CD4-positive, alpha-beta T cell treated with Interleukin-10 for 1 hour (primary cell): ENCODE results near the gene DHX30.

Experiments
- DNase-seq: peaks from one replicate; pipeline ENCODE4 v3.0.0-alpha.2; 2020

Gene DHX30

DNA sequence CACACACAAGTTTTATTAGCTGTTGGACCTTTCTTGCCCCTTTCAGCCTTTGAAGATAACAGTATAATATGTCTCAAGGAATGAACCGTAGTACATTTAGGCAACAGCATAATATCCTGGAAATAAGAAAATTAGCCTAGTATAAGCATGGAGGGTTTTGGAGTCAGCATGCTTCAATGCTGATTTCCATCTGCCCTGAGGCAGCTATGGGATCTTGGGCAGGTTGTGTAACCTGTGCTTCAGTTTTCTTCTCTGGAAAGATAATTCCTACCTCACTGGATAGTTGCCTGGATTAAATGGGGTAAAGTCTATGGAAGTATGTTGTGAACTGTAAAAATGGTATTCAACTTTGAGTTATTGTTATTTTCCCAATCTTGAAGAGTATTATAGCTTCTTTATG, 1.6 kb downstream of the DHX30 start:
- DNase-seq: no peak

DNA sequence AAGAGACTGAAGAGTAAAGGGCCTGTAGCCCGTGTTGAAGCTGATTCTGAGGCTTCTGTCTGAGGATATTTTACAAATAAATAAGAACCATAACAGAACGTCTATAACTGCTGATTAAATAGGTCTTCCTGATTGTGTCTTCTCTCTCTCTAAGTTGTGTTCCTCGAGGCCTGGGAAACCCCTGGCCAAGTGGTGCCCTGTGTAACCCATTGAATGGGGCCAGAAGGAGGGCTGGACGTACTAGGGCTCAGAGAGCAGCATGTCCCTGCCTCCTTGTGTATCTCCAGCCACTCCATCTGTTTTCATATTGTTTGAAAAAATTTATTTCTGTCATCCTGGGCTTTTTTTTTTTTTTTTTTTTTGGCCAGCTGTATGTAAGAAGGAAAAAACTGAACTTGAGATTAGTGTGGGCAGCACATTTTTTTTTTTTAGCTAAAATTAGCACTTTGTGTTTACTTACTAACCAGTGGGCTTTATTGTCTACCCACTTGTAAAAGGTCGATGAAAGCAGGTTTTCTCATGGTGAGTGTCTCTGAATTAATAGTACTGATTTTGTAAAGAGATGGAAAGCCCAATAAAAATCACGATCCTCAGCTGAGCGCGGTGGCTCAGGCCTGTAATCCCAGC, 10.7 kb downstream of the DHX30 start:
- no peak for DNase-seq

DNA sequence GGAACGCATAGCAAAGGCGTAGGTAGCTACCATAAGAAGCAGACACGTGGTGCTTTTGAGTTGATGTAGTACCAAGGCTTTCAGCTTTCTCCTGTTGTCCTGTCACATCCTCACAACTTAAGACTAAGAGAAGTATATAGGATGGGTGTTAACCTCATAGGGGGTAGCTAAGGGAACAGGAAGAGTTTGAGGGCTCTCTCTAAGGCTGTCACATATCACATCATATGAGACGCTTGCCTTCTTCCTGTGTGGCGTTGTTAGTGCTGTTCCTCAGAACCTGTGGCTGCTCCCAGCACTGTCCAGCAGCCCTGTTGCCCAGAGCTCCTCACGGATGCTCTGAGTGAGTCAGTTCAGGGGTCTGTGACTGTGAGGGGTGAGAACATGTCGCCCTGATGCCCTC, 14.7 kb downstream of the DHX30 start:
- DNase-seq: no peak

DNA sequence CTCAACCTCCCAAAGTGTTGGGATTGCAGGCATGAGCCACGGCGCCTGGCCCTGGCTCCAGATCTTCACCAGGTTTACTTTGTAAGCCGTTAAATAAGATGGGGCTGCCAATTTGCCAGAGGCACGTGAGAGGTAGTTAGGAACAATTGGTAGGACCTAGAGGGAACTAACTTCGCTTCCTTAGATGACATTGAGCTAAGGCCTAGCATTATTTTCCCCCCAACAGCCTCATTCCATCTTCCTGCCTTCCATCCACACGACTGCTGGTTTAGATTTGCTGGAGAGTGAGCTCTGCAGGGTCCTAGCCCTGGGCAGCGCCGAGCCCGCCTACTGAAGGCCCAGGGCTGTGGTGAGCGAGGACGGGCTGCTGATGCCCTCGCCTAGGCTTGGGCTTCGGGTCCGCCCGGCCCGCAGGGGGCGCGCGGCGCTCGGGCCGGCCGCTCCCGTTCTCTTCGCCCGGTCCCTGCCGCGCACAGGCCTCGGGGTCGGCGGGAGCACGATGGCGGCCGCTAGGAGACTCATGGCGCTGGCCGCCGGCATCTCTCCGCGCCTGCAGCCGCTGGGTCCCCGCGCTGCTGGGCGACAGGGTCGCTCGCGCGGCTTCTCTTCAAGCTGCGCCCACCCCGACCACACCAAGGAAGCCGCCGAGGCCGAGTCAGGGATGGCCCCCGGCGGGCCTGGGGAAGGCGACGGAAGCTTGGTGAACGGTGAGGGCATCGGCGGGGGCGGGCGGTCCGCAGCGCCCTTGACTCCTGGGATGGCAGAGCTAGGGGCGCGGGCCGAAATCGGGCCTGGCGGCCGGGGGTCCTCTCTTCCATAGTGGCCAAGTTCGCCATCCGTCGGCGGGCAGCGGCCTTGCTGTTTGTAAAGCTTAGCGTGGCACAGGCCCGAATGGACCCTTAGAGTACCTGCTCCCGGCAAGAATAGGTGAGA, 21.9 kb downstream of the DHX30 start:
- DNase-seq: peak; percentile 84

DNA sequence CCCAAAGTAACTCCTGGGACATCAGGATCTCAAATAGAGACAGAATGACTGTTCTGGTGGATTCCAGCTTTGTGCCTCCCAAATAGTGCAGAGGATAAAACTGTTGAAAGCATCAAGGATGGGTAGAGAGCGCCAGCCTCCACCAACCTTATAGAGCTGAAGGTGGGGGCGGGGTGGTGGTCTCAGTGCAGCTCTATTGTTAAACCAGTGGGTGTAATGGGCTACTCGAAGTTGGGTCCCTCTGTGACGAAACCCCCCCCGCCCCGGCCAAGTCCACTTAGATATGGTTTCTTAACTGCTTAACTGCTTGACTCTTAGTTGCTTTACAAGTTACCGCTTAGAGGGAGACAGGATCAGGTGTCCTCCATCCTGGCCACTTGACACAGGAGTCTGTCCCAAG, 22.7 kb downstream of the DHX30 start:
- DNase-seq: no peak

DNA sequence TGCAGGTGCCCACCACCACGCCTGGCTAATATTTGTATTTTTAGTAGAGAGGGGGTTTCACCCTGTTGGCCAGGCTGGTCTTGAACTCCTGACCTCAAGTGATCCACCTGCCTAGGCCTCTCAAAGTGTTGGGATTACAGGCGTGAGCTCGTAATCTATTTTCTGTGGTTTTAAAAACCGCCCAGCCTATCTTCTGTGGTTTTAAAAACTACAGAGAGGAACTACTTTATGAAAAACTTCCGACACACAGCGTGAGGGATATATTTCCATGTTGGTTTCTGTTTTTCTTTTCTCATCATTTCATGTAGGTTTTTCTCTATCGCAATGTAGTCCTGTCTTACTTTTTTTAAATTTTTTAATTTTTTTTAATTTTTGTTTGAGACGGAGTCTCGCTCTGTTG, 26.5 kb downstream of the DHX30 start:
- DNase-seq: peak; percentile 3

DNA sequence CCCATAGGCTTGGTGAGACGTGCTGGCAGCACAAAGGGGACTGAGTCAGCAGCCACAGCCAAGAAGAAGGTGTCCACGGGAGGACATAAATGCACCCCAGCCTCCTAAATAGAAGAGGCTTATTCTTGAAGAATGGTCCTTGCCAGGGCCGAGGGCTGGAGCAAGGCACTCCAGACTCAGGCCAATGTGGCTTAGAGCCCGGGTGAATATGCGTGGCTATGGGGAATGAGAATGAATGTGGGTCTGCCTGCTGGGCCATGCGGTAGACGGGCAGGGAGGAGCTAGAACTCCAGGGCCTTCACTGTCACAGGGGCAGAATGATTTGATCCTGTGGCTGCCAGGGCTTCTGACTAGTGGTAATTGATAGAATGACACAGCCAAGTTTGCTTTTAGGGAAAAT, 34.0 kb downstream of the DHX30 start:
- no peak for DNase-seq

DNA sequence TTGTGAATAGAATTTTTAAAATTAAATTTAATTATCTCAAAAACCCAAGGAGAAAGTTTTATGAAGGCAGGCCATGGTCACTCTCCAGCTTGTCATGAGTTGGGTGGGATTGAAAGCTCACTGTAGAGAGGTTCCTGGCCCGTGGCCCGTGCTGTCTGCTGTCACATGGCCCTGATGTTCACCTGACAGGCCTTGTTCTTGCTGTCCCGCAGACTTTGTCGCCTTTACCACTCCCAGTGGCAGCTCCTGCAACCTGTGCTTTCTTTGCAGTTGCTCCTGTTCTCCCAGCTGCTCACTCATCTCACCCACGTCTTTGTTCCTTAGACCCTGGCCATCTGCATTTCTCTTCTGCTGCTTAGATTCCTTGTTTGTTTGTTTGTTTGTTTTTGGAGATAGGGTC, 35.6 kb downstream of the DHX30 start:
- no peak for DNase-seq

DNA sequence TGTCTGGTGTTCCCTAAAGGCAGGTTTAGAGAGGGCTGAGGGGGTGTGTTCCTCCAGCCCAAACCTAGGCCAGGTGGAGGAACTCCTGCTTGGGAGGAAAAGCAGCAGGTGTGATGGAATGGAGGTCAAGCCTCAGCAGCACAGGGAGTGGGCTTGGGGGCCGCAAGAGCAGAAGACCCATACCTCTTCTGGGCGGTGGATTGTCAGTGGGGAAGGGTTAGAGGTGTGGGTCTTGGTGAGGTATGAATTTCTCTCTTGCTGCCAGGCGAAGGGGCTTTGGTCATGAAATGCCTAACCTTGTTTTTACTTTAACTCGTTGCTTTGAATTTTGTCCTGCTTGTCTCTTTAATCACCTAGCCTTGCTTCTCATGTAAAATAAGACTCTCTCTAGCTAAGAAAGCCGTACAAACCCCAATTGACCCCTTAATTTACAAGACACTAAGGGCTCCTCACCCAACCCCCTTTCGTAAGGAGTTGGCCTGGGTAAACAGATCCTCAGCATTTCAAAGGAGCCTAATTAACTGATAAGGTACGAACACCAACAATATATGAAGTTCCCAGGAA, 38.9 kb downstream of the DHX30 start:
- no peak for DNase-seq

DNA sequence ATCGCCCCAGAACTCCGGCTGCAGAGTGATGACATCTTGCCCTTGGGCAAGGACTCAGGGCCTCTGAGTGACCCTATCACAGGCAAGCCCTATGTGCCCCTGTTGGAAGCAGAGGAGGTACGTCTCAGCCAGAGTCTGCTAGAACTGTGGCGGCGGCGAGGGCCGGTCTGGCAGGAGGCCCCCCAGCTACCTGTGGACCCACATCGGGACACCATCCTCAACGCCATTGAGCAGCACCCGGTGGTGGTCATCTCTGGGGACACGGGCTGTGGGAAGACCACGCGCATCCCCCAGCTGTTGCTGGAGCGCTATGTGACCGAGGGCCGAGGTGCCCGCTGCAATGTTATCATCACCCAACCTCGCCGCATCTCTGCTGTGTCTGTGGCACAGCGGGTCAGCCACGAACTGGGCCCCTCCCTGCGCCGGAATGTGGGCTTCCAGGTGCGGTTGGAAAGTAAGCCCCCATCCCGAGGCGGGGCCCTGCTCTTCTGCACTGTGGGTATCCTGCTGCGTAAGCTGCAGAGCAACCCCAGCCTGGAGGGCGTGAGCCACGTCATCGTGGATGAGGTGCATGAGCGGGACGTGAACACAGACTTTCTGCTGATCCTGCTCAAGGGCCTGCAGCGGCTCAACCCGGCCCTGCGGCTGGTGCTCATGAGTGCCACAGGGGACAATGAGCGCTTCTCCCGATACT, 43.4 kb downstream of the DHX30 start:
- no peak for DNase-seq

DNA sequence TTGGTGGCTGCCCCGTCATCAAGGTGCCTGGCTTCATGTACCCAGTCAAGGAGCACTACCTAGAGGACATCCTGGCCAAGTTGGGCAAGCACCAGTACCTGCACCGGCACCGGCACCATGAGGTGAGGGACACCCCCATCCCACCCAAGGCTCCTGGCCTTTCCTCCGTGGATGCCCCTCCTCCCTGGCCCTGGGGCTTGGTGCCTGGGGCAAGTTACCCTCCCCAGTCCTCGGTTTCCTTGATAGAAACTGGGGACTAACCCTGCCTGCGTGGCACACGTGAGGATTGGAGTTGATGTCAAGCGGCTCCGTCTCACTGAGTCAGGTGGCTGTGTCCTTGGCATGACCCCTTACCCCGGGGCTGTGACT, 43.9 kb downstream of the DHX30 start:
- DNase-seq: no peak

DNA sequence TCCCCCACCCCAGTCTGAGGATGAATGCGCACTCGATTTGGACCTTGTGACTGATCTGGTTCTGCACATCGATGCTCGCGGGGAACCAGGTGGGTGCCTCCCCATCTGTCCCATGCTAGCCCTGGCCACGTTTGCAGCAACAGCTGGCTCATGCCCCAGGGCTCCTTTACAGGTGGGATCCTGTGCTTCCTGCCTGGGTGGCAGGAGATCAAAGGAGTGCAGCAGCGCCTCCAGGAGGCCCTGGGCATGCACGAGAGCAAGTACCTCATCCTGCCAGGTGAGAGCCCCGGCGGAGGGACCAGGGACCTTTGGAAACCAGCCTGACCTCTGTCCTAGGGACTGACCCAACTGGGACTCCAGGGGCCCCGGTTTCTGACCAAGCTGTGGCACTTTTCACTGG, 44.3 kb downstream of the DHX30 start:
- DNase-seq: no peak

DNA sequence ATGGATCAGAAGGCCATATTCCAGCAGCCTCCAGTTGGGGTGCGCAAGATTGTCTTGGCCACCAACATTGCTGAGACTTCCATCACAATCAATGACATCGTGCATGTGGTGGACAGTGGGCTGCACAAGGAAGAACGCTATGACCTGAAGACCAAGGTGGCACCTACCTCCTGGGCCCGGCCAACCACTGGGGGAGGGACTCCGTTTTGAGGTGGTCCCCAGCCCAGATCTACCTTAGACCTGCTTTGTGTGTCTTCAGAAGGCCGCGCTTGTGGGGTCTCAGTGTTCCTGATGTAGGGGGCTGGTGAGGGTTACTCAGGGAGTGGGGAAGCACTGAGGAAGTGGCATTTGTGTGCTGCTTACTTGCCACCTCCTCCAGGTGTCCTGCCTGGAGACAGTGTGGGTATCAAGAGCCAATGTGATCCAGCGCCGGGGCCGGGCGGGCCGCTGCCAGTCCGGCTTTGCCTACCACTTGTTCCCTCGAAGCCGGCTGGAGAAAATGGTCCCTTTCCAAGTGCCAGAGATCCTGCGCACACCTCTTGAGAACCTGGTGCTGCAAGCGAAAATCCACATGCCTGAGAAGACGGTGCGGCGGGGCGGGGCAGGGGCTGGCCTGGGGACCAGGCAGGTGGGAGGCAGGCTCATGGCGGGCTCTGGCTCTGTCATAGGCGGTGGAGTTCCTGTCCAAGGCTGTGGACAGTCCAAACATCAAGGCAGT, 45.0 kb downstream of the DHX30 start:
- DNase-seq: no peak

DNA sequence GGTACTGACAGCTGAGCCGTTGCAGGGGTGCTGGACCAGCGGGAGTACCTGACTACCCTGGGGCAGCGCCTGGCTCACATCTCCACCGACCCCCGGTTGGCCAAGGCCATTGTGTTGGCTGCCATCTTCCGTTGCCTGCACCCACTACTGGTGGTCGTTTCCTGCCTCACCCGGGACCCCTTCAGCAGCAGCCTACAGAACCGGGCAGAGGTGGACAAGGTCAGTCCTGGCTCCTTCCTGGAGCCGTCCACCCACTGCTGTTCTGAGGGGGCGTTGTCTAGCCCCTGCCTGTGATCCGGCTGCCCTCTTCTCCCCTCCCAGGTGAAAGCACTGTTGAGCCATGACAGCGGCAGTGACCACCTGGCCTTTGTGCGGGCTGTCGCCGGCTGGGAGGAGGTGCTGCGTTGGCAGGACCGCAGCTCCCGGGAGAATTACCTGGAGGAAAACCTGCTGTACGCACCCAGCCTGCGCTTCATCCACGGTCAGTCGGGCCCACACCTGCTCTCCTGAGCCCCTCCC, 45.7 kb downstream of the DHX30 start:
- DNase-seq: no peak

DNA sequence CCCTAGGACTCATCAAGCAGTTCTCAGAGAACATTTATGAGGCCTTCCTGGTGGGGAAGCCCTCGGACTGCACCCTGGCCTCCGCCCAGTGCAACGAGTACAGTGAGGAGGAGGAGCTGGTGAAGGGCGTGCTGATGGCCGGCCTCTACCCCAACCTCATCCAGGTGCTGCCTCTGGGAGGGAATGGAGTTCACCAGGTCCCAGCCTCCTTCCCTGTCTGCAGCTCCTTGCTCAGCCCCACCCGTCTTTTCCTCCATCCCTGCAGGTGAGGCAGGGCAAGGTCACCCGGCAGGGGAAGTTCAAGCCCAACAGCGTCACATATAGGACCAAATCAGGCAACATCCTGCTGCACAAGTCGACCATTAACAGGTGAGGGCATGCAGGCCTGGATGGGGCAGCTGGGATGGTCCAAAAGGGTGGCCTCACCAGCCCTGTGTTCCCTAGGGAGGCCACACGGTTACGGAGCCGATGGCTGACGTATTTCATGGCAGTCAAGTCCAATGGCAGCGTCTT, 46.3 kb downstream of the DHX30 start:
- DNase-seq: no peak

DNA sequence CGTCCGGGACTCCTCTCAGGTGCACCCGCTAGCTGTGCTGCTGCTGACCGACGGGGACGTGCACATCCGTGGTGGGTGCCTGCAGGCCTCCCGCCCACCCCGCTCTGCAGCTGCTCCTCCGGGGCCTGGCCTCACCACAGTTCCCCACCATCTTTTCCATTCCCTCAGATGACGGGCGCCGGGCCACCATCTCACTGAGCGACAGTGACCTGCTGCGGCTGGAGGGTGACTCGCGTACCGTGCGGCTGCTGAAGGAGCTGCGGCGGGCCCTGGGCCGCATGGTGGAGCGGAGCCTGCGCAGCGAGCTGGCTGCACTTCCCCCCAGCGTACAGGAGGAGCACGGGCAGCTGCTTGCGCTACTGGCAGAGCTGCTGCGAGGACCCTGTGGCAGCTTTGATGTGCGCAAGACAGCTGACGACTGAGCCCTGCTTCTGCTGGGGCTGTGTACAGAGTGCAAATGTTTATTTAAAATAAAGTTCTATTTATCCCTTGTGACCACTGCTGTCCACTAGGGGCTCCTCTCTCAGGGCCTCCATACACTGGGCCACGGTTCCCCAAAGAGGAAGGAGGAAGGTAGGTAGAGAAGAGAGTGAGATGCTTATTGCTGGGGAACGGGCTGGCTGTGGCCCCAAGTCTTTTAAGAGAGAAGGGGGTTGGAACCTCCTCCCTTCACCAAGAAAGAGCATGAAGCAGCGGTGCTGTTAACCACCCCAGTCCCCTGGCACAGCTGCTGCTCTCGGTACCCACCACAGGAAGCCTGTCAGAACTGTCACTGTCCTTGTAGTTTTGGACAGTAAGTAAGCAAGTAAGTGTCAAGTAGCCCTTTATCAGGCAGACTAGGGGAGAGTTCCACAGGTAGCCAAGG, 47.0 kb downstream of the DHX30 start:
- no peak for DNase-seq

DNA sequence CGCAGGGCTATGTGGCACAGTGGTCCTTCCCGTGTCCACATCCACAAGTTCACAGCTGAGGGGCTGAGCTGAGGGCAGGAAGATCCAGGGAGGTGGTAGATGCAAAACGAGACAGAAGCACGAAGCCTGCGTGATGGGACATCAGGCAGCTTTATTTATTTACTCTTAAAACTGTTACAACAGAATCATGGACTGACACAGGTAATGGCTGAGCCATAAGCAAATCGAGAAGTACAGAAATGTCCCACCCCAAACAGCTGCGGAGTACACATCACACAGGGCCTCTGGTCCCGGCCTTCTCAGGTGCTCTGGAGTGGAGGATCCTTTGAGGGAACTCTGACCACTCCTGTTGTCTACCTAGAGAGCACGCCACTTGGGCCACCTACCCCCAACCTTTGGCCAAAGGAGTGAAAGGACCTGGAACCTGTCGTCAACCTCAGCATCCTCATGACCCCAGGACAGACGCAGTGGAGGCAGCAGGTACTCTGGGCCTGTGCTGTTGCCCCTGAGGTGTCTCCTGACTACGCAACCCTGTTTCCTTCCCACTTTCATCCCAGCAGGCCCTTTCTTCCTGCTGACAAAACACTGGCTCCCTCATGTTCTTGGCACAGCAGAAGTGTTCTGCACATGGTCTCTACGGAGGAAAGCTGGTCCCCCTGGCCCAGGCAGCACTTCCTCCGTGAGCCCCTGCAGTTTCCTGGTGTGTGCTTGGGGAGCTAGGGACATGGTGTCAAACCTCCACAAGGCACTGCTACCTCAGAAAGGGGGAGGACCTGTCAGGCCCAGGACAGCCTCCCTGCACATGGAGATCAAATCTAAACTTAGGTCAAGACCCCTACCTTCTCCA, 47.8 kb downstream of the DHX30 start:
- no peak for DNase-seq

DNA sequence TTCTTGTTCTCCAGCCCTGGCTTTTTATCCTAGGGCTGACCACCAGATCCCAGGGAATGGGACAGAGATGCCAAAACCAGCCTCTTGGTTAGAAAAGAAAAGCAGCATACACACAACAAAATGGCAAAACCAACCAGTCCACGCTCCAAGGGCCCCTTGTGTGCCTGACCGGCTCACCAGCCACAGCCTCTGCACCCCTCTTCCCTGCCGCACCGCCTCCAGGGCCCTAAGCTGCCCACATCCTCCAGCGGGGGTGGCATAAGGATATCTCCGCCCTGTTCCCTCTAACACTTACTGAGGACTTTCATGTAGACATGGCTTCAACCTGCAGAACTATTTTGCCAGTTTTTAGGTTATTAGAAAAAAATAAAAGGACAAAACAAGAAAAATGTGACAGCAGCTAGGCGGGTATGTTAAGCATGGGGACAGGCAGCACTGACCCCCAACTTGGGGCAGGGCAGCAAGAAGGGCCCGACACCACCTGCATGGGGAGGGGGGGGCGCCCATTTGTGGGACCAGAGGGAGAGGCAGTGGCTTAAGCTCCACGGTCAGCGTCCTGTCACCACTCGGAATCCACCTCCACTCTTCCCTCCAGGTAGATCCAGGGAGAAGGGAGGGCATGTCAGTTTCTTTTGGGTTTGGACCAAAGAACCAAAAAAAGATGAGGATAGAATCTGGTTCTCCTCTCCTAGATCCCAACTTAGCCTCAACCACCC, 49.1 kb downstream of the DHX30 start:
- no peak for DNase-seq
